GM18526 (cell line): Measurements from ENCODE around the gene RADIL.

Experiments
- POLR2A ChIP-seq: IDR thresholded peaks from 3 replicates; pipeline ENCODE4 v1.6.1; 2011; ENCODE audit not compliant: insufficient read length; ENCODE audit errors: extremely low read depth

RADIL gene

GRCh38 chr7:4814433-4814832 lies 69.1 kb downstream of the RADIL start:
- no peak for TF ChIP-seq POLR2A

- TF ChIP-seq POLR2A = no peak
Observed at GRCh38 chr7:4809666-4810065, 73.8 kb downstream of the RADIL start.

DNA sequence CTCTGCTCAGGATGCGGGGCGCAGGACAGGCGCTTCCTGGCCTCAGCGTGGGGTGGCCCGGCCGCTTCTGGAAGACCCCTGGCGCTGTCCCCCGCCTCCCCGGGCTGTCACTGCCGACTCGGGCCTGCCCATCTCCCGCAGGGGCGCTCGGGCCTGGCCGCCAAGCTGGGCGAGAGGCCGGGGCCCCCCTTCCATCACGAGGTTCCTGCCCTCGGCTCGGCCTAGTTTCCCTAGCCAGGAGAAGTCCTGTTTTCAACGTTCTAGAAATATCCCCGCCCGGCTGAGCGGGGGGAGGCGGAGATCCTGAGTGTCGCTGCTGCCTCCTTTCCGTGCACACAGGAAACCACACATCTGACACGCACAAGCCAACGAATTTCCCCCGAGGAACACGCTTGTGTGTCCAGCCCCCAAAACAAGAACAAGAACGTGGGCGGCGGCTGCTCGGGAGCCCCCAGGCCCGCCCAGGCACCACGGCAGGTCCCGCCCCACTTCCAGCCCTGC lies 74.4 kb downstream of the RADIL start:
- TF ChIP-seq POLR2A = no peak

DNA sequence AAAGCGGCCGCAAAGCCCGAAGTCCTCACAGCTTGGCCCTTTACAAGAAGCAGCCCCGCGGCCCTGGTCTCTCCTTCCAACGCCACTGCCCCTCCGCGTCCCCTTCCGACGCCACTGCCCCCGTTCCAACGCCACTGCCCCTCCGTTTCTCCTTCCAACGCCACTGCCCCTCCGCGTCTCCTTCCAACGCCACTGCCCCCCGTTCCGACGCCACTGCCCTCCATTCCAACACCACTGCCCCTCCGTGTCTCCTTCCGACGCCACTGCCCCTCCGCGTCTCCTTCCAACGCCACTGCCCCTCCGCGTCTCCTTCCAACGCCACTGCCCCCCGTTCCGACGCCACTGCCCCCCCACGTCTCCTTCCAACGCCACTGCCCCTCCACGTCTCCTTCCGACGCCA lies 75.0 kb downstream of the RADIL start:
- no peak for TF ChIP-seq POLR2A

- no peak for TF ChIP-seq POLR2A
Observed at GRCh38 chr7:4808026-4808425, 75.5 kb downstream of the RADIL start.

DNA sequence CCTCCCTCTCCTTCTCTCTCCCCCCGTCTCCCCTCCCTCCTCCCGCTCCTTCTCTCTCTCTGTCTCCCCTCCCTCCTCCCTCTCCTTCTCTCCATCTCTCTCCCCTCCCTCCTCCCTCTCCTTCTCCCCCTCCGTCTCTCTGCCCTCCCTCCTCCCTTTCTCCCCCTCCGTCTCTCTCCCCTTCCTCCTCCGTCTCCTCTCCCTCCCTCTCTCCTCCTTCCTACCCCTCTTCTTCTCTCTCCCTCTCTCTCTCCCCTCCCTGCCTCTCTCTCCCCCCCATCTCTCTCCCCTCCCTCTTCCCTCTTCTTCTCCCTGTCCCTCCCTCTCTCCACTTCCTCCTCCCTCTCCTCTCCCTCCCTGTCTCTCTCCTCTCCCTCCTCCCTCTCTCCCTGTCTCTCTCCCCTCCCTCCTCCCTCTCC lies 75.9 kb downstream of the RADIL start:
- TF ChIP-seq POLR2A = no peak

DNA sequence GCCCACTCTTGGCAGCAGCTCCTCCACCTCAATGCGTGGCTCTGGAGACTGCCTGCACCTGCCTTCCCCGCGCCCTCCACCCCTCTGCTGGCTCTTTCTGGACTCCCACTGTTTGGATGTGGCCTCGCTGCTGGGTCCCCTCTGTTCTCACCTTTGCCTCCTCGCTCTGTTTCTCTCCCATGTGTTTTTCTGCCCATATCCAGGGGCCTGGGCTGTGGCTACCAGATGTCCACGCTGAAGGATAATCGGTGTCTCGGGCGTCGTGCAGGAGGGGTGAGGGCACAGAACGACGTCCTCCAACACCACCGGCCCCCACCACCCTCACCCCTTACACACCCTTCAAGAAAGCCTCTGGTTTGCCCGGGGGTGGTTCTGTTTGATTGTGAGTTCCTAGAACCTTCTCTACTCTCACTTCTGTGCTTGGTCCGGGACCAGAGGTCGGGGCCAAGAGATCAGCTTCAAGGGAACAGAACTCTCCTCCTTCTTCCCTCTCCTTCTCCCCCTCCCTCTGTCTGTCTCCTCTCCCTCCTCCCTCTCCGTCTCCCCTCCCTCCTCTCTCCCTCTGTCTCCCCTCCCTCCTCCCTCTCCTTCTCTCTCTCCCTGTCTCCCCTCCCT lies 76.4 kb downstream of the RADIL start:
- TF ChIP-seq POLR2A = no peak

GRCh38 chr7:4805984-4806300 lies 77.6 kb downstream of the RADIL start:
- no peak for TF ChIP-seq POLR2A

- TF ChIP-seq POLR2A = no peak
Observed at GRCh38 chr7:4805110-4805983, 78.2 kb downstream of the RADIL start.

- TF ChIP-seq POLR2A = no peak
Observed at GRCh38 chr7:4803397-4804241, 79.9 kb downstream of the RADIL start.

- TF ChIP-seq POLR2A = no peak
Observed at GRCh38 chr7:4801839-4802231, 81.7 kb downstream of the RADIL start.

DNA sequence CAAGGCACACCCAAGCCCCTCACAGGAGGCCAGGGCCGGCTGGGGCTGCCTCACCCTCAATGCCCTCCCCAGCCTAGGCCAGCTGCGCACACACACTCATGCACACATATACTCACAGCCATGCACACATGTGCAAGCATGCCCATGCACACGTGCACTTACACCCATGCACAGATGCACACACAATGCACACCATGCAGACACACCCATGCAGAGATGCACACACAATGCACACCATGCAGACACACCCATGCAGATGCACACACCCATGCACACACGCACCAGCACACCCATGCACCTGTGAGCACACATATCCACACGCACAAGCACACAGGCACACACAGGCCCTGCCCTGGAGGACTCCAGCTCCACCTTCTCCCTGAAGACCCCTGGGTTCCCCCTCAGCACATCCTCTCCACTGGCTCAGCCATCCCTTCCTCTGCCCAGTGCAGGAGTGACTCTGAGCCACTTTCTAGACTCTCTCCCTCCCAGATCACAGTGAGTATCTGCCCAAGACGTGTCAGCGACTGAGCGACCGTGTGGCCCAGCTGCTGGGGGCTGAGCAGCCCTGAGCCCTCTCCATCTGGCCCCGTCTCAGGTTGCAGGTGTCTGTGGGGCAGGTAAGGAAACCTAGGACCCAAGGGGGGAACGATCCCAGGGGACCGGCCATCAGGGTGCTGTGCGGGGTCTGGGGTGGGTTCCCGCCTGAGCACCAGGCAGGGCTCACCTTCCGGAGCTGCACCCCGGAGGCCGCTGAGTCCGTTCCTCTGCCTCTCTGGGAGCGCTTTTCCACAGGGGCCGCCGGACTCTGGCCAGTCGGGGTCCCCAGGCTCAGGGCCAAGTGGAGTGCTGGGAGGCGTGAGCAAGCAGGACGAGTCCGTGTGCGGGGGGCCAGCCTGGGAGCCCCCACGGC lies 82.3 kb downstream of the RADIL start:
- TF ChIP-seq POLR2A = no peak

GRCh38 chr7:4800487-4800886 lies 83.0 kb downstream of the RADIL start:
- no peak for TF ChIP-seq POLR2A

GRCh38 chr7:4799508-4800268 lies 83.8 kb downstream of the RADIL start:
- no peak for TF ChIP-seq POLR2A
